ENCODE measurements around the gene IQCB1.

IQCB1 gene

DNA sequence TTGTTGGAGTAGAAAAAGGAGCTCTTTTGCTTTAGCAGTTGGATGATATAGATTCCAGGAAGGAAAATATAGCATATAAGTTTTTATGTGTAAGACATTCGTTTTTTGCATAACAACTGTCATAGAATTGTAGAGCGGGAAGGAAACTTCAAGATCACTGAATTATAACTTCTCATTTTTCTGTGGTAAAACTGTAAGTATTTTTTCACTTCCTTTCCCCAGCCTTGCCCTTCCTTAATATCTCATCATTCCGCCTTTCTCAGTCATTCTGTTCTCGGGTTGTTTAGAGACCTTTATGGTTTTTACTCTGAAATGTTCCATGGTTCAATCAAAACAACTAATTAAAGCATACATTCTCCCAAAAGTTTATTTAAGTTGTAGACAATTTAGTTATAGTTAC, 1.2 kb upstream of the IQCB1 start:
- Mint-ChIP-seq H3K36me3 (peaks cover 21% of the 10 kb centered on the region), H3K27me3 (no peaks in the 10 kb centered on the region), H3K4me1 (peaks cover 36% of the 10 kb centered on the region), H3K27ac (peak overlapping the region; percentile 92), H3K4me3 (peak overlapping the region; percentile 99), H3K9me3 (no peaks in the 10 kb centered on the region)
- DNase-seq (ENCODE audit: low spot score in 2 of 2) (no peak), ATAC-seq (ENCODE audit: low read depth) (no peak)

- no peaks in the 10 kb centered on the region for H3K9me3 Mint-ChIP-seq
- H3K27ac Mint-ChIP-seq, result peak overlapping the region; percentile 92
- H3K4me1 Mint-ChIP-seq, result peaks cover 38% of the 10 kb centered on the region
- DNase-seq (ENCODE audit: low spot score in 2 of 2) (no peak), ATAC-seq (ENCODE audit: low read depth) (peak; percentile 2)
- peaks cover 16% of the 10 kb centered on the region for H3K36me3 Mint-ChIP-seq
- no peaks in the 10 kb centered on the region for H3K27me3 Mint-ChIP-seq
- H3K4me3 Mint-ChIP-seq, result peak overlapping the region; percentile 99
Measured at GRCh38 chr3:121835465-121835801, 573 bp upstream of the IQCB1 start.

DNA sequence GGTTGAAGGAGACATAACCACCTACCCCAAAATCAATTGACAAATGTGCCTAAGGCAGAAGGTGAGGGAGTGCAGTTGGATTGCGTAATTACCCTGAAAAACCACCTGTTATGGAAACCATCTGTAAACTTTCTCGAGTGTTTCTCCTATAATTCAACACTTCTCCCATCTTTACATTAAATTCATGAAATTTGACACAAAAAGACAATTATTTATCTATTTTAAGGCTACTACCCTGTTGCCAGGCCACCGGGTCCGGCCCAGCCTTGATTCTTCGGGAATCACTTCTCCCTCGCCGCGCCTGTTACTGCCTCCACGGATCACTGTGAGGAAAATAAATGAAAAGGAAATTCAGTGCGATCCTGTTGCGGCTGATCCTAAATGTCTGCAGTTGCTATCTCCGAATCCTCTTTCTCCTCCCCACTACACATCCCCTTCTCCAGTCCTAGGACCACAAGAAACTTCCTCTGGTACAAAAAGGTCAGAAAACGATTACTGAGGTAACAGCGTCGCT, 646 bp downstream of the IQCB1 start:
- no peak for DNase-seq (ENCODE audit: low spot score in 2 of 2)

GRCh38 chr3:121822973-121823372, 11.9 kb downstream of the IQCB1 start:
- no peak for ATAC-seq (ENCODE audit: low read depth)
- Mint-ChIP-seq H3K27me3 (no peaks in the 10 kb centered on the region), H3K4me1 (peaks cover 19% of the 10 kb centered on the region), H3K4me3 (no peak overlapping the region), H3K9me3 (peaks cover 10% of the 10 kb centered on the region), H3K36me3 (peaks cover 58% of the 10 kb centered on the region), H3K27ac (no peak overlapping the region)
- no peak for DNase-seq (ENCODE audit: low spot score in 2 of 2)

More for the DNA sequence above, 646 bp downstream of the IQCB1 start:
- Mint-ChIP-seq H3K4me3 (peak overlapping the region; percentile 99), H3K27me3 (no peaks in the 10 kb centered on the region), H3K27ac (peak overlapping the region; percentile 92), H3K9me3 (no peaks in the 10 kb centered on the region), H3K4me1 (peaks cover 44% of the 10 kb centered on the region), H3K36me3 (peaks cover 13% of the 10 kb centered on the region)
- ATAC-seq (ENCODE audit: low read depth), result no peak

- Mint-ChIP-seq H3K36me3 (peaks cover 62% of the 10 kb centered on the region), H3K9me3 (peaks cover 13% of the 10 kb centered on the region), H3K4me1 (peaks cover 27% of the 10 kb centered on the region), H3K27ac (peak overlapping the region; percentile 68), H3K4me3 (no peak overlapping the region), H3K27me3 (no peaks in the 10 kb centered on the region)
- no peak for ATAC-seq (ENCODE audit: low read depth)
- no peak for DNase-seq (ENCODE audit: low spot score in 2 of 2)
Measured at GRCh38 chr3:121821421-121822199, 13.2 kb downstream of the IQCB1 start.

DNA sequence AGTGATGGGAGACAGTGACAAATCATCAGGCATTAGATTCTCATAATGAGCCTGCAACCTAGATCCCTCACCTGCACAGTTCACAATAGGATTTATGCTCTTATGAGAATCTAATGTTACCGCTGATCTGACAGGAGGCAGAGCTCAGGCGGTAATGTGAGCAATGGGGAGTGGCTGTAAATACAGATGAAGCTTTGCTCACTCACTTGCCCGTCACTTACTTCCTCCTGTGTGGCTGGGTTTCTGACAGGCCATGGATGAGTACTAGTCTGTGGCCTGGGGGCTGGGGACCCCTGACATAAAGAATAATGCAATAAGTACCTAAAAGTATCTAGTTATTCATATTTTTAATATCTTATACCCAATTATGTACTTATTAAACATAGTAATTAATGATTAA, 15.6 kb downstream of the IQCB1 start:
- DNase-seq (ENCODE audit: low spot score in 2 of 2), result no peak
- Mint-ChIP-seq H3K9me3 (peaks cover 14% of the 10 kb centered on the region), H3K4me1 (peaks cover 38% of the 10 kb centered on the region), H3K36me3 (peaks cover 64% of the 10 kb centered on the region), H3K27me3 (no peaks in the 10 kb centered on the region), H3K27ac (peak overlapping the region; percentile 52), H3K4me3 (peak overlapping the region; percentile 46)
- ATAC-seq (ENCODE audit: low read depth), result peak; percentile 63

DNA sequence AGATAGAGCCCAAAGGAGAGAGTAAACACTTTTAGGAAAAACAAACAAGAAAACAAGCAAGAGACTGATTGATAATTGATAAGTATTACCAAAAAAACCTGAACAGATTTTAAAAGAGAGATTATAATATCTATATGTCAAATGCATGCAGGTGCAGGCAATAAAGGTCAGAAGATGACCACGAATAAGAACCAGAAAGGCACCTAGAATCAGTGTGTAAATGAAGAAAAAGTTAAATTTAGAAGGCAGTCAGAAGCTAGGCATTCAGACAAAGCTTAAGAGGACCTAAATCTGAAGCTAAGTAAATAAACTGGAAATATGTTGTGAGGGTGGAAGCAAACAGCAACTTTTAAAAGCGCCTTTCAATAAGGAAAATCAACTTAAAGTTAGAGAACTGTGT, 16.3 kb downstream of the IQCB1 start:
- Mint-ChIP-seq H3K4me3 (no peak overlapping the region), H3K27ac (peak overlapping the region; percentile 52), H3K4me1 (peaks cover 43% of the 10 kb centered on the region)

GRCh38 chr3:121817753-121818152, 17.1 kb downstream of the IQCB1 start:
- peak overlapping the region; percentile 52 for H3K27ac Mint-ChIP-seq
- H3K4me3 Mint-ChIP-seq, result no peak overlapping the region
- H3K4me1 Mint-ChIP-seq, result peaks cover 48% of the 10 kb centered on the region
- no peak for DNase-seq (ENCODE audit: low spot score in 2 of 2)
- H3K9me3 Mint-ChIP-seq, result peaks cover 13% of the 10 kb centered on the region
- H3K36me3 Mint-ChIP-seq, result peaks cover 70% of the 10 kb centered on the region
- ATAC-seq (ENCODE audit: low read depth), result peak; percentile 66
- H3K27me3 Mint-ChIP-seq, result no peaks in the 10 kb centered on the region

More for the DNA sequence above, 16.3 kb downstream of the IQCB1 start:
- H3K9me3 Mint-ChIP-seq, result peaks cover 16% of the 10 kb centered on the region
- peaks cover 71% of the 10 kb centered on the region for H3K36me3 Mint-ChIP-seq
- H3K27me3 Mint-ChIP-seq, result no peaks in the 10 kb centered on the region
- ATAC-seq (ENCODE audit: low read depth), result no peak
- DNase-seq (ENCODE audit: low spot score in 2 of 2), result no peak

DNA sequence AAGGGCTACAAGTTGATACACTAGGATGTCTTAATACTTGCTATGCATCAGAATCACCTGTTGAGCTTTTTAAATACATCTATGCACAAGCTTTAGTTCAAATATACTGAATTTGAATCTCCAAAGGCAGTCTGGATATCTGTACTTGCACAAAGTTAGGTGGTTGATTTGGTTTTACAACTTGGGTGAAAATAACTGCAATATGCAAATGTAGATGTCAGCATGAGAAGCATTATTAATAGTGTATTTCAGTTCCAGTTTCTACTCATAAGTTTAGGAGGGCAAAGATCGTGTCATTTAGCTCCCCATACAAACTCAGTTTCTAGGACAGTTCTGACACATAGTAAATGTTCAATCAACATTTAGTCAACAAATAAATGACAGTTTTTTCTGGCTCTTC, 25.6 kb downstream of the IQCB1 start:
- peaks cover 51% of the 10 kb centered on the region for H3K4me1 Mint-ChIP-seq
- peak; percentile 98 for ATAC-seq (ENCODE audit: low read depth)

DNA sequence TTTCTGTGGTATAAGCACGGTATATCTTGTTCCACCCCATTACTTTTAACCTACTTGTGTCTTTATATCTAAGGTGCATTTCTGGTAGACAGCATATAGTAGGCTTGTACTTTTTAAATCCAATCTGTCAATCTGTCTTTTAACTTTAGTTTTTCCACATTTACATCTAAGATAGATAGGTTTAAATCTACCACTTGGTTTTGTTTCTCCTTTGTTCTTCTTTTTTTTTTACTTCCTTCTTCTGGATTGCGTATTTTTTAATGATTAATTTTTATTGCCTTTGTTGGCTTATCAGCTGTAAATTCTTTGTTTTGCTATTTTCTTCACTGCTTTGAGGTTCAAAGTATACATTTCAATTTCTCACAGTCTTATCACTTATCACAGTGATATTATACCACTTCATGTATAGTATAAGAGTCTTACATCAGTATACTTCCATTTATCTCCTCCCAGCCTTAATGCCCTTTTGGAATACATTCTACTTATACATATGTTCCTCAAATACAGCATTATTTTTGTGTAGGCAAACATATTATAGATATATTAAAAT, 31.0 kb downstream of the IQCB1 start:
- no peaks in the 10 kb centered on the region for H3K27me3 Mint-ChIP-seq
- peak; percentile 31 for ATAC-seq (ENCODE audit: low read depth)
- H3K4me1 Mint-ChIP-seq, result peaks cover 41% of the 10 kb centered on the region
- H3K9me3 Mint-ChIP-seq, result peaks cover 6% of the 10 kb centered on the region
- peak overlapping the region; percentile 68 for H3K4me3 Mint-ChIP-seq
- H3K27ac Mint-ChIP-seq, result peak overlapping the region; percentile 78
- H3K36me3 Mint-ChIP-seq, result peaks cover 32% of the 10 kb centered on the region
- no peak for DNase-seq (ENCODE audit: low spot score in 2 of 2)

More for the DNA sequence above, 25.6 kb downstream of the IQCB1 start:
- peak overlapping the region; percentile 77 for H3K4me3 Mint-ChIP-seq
- no peak for DNase-seq (ENCODE audit: low spot score in 2 of 2)
- H3K36me3 Mint-ChIP-seq, result peaks cover 42% of the 10 kb centered on the region
- peaks cover 9% of the 10 kb centered on the region for H3K9me3 Mint-ChIP-seq
- H3K27ac Mint-ChIP-seq, result peak overlapping the region; percentile 97
- no peaks in the 10 kb centered on the region for H3K27me3 Mint-ChIP-seq

DNA sequence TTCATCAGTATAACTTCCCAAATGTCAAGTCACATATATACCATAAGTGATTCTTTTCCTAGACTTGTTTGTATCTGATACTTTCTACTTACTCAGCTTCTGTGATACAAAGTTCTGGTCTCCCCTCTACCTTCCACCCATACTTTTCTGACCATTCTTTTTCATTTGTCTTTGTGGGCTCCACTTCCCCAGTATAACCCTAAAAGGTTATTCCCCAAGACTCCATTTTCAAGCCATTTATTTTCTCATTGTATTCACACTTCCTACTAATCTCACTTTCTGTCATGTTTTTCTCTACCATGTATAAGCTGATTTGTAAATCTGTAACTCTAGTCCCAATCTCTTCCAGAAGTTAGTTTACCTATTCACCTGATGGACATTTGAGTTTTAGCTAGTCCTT, 34.0 kb downstream of the IQCB1 start:
- peaks cover 6% of the 10 kb centered on the region for H3K9me3 Mint-ChIP-seq
- H3K4me1 Mint-ChIP-seq, result peaks cover 31% of the 10 kb centered on the region
- no peak overlapping the region for H3K4me3 Mint-ChIP-seq
- peak overlapping the region; percentile 11 for H3K27ac Mint-ChIP-seq
- H3K27me3 Mint-ChIP-seq, result no peaks in the 10 kb centered on the region
- ATAC-seq (ENCODE audit: low read depth) (no peak), DNase-seq (ENCODE audit: low spot score in 2 of 2) (no peak)
- H3K36me3 Mint-ChIP-seq, result peaks cover 29% of the 10 kb centered on the region

DNA sequence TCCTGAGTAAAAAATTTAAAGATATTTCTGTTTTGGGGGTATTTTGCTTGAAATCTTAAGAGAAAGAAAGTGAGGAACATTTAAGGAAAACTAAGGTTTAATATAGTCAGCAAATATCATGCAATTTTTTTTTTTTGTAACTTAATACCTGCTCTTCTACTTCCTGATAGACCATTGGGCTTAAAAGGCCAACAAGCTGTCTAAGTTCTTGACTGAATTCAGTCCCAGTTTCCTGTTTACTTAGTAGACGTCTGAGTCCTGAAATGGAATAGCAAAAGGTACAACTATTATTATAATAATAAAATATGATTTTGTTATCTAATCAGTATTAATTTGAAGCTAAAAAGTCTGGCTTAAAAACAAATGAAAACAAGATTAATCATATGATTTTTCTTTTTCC, 37.9 kb downstream of the IQCB1 start:
- peaks cover 16% of the 10 kb centered on the region for H3K36me3 Mint-ChIP-seq
- H3K4me1 Mint-ChIP-seq, result peaks cover 32% of the 10 kb centered on the region
- no peak for DNase-seq (ENCODE audit: low spot score in 2 of 2)
- H3K4me3 Mint-ChIP-seq, result no peak overlapping the region
- no peak overlapping the region for H3K27ac Mint-ChIP-seq
- ATAC-seq (ENCODE audit: low read depth), result no peak
- H3K27me3 Mint-ChIP-seq, result no peaks in the 10 kb centered on the region
- no peaks in the 10 kb centered on the region for H3K9me3 Mint-ChIP-seq

DNA sequence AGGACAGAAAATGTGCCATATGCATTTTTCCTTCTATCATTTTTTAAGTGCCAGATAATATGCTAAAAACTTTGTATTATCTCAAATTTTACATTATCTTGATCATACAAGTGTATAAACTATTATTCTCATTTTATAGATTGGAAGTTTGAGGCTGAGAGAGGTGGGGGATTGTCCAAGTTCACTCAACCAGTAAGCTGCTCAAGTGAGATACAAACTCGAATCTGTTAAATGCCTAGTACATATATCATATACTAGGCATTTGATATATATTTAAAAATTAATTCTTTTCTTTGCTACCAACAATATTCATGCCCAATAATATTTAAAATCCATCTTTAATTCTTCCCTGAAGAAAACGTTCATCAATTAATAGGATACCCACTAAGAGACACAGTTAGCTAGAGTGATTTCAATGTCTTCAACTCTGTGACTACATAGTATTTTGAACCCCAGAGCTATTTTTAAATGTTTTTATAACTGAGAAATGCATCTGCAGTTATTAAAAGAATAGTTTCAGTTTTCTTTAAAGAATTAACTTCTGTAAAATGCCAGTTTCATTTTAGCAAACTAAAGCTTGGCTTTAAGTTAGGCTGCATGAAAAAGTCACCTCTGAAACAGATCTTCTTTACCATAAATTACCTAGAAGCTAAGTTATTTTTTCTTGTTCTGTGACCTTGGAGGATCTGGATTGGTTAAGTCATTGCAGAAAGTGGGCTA, 40.4 kb downstream of the IQCB1 start:
- Mint-ChIP-seq H3K4me3 (peak overlapping the region; percentile 69), H3K36me3 (peaks cover 10% of the 10 kb centered on the region), H3K27ac (peak overlapping the region; percentile 71), H3K27me3 (no peaks in the 10 kb centered on the region), H3K9me3 (no peaks in the 10 kb centered on the region), H3K4me1 (peaks cover 19% of the 10 kb centered on the region)
- DNase-seq (ENCODE audit: low spot score in 2 of 2) (no peak), ATAC-seq (ENCODE audit: low read depth) (peak; percentile 78)

- Mint-ChIP-seq H3K27ac (peak overlapping the region; percentile 93), H3K36me3 (peaks cover 19% of the 10 kb centered on the region), H3K4me1 (peaks cover 26% of the 10 kb centered on the region), H3K9me3 (no peaks in the 10 kb centered on the region), H3K27me3 (no peaks in the 10 kb centered on the region), H3K4me3 (peak overlapping the region; percentile 87)
- DNase-seq (ENCODE audit: low spot score in 2 of 2), result no peak
- ATAC-seq (ENCODE audit: low read depth), result peak; percentile 35
Measured at GRCh38 chr3:121793078-121793477, 41.8 kb downstream of the IQCB1 start.

All from memory B cell (primary cell).